AG10803 (cell line): Measurements from ENCODE around the gene GRB14.

ENCODE experiments used
- DNase-seq: peaks from one replicate; pipeline ENCODE4 v3.0.0; 2010; ENCODE audit warnings: low read depth
- H3K4me3 ChIP-seq: 2 replicates; pipeline ENCODE4 v1.5.1; 2011; ENCODE audit warnings: mild to moderate bottlenecking, low read length, control low read depth
- TF ChIP-seq, protein P1 (sequence below): conservative IDR thresholded peaks from 2 replicates; pipeline ENCODE4 v1.5.1; 2011; ENCODE audit warnings: mild to moderate bottlenecking, low read length, control low read depth, inconsistent platforms

GRB14 gene

DNA sequence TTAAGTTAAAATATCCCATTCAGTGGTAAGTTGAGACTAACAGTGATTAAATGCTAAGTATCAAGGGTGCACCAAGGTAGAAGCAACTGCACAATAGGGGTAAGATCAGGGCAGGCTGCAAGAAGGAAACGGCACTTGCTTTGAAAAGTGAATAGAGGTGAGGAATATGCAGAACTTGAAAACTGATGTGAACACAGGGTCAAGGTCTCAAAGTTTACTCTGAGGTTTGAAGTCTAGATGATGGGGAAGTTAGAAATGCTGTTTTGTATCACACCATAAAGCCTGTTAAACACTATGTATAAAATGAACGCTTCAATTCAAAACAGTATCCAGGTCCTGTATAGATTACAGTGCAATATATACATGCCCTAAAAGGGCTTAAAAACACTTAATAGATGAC lies 50.8 kb downstream of the GRB14 start:
- no peak for DNase-seq
- no peak overlapping the region for H3K4me3 ChIP-seq

DNA sequence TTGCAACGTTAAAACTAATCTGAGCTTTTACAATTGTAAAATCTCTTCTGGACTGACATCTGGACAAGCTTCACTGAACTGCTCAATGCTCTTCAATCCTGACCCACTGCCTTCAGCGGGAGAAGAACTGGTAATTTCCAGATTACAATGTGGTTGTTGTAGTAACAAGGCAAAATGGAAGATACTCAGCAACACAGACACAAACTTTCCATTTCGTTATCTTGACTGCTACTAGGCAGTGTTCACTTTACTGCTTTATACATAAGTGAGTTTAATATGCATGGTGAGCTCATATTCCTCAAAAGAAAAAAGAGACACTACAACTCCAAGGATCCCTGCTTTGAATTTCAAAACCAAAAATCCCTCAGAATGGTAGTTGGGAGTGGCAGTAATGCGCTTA lies 51.9 kb downstream of the GRB14 start:
- no peak for DNase-seq
- TF ChIP-seq, protein P1, sequence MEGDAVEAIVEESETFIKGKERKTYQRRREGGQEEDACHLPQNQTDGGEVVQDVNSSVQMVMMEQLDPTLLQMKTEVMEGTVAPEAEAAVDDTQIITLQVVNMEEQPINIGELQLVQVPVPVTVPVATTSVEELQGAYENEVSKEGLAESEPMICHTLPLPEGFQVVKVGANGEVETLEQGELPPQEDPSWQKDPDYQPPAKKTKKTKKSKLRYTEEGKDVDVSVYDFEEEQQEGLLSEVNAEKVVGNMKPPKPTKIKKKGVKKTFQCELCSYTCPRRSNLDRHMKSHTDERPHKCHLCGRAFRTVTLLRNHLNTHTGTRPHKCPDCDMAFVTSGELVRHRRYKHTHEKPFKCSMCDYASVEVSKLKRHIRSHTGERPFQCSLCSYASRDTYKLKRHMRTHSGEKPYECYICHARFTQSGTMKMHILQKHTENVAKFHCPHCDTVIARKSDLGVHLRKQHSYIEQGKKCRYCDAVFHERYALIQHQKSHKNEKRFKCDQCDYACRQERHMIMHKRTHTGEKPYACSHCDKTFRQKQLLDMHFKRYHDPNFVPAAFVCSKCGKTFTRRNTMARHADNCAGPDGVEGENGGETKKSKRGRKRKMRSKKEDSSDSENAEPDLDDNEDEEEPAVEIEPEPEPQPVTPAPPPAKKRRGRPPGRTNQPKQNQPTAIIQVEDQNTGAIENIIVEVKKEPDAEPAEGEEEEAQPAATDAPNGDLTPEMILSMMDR = no peak
- no peak overlapping the region for H3K4me3 ChIP-seq

More for the DNA sequence above, 50.8 kb downstream of the GRB14 start:
- TF ChIP-seq, protein P1 = no peak

DNA sequence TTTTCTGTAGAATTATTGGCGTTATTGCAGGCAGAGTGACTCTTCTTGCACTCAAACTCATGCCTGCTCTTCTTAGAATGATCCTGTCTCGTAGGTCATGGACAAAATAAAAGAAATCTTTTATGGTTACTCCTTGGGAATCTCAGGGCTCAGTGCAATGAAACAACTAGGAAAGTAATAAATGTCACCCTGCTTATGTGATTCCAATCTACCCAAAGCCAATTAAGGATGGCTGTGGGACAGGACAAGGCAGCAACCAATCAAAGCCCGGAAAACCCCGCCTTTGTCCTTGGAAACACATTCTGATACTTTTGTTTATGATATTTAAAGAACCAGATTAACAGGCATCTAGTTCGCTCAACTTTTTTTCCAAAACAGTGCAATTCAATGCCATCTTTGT lies 53.0 kb downstream of the GRB14 start:
- TF ChIP-seq, protein P1 = no peak
- no peak for DNase-seq
- no peak overlapping the region for H3K4me3 ChIP-seq

DNA sequence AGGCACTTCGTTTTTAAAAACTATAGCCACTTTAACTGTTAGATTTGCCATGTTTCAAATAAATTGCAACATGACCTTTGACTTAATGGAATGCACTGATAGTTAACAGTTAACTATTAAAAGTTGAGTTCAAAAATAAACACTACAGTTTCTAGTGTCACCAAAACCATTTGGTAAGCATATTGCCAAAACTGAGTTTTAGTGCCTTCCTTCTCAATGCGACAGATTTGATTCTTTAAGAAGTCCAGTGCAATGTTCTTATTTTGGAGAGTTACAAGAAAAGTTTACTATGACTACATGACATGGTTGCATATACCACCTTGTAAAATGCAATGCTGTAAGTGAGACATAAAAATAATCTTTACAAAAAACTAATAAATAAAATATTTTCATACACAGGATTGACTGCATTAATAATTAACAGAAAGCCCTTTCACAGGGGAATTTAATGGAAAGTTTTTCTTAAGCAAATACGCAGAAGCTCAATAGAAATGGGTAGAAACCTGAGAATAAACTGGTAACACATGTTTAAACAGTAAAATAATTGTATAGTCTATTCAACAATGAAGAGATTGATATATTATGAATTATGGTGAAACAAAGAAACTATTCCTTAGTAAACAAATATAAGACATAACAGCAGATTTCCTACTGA lies 53.8 kb downstream of the GRB14 start:
- TF ChIP-seq, protein P1 = no peak
- no peak for DNase-seq

DNA sequence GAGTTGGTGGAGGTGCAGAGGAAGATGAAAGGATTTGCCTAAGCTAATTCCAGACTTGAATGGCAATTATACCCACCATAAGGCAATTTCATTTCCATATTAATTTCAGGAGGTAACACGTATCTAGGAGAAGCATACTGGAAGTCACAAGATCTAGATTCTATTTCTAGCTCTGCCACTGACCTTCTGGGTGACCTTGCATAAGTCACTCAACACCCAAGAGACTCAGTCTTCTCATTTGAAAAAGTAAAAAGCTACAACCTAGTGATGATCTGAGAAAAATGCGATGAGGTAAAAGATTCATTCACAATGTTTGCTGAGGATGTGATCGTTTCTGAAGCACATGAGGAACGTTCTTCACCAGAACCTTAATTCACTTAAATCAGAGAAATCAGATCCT lies 55.9 kb downstream of the GRB14 start:
- no peak overlapping the region for H3K4me3 ChIP-seq
- DNase-seq = no peak
- TF ChIP-seq, protein P1 = no peak

More for the DNA sequence above, 53.8 kb downstream of the GRB14 start:
- H3K4me3 ChIP-seq = no peak overlapping the region

DNA sequence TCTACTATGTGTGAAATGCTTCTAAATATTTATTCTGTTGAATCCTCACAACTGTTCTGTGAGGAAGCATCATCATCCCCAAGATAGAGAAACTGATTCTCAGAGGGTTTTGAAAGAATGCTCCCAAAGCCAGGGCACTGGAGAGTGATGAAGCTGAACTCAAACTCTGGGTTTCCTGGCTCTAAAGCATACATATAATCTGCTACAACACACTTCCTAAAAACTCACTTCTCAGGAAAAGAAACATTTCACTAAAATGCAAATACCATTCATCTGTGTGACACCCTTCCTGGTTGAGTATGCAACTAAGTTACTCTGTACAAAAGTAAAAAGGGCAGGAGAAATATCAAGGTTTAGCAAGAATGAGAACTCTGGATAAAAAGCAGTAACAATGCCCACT lies 58.6 kb downstream of the GRB14 start:
- no peak overlapping the region for H3K4me3 ChIP-seq
- TF ChIP-seq, protein P1 = no peak
- no peak for DNase-seq

DNA sequence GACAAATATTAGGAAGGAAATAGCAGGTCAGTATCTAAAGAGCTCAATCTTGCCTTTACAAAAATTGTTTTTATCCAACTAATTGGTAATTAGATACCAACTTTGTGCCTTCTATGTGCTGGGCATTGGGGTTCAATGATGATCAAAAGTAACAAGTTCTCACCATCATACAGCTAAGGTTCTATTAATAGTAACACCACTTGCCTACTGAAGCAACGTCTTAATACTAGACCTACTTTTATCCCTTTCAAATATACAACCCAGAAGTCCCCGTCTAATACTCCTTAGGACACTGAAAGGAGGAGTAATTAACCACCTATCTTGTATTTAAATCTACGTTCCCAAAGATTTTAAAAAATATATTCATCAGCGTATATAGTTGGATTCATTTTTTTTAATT lies 59.3 kb downstream of the GRB14 start:
- no peak for DNase-seq
- TF ChIP-seq, protein P1 = no peak
- H3K4me3 ChIP-seq = no peak overlapping the region
